HG03108 (cell line): ENCODE measurements around the gene TBRG4.
"Not testable (repeated sequence)": the region's sequence is repeated elsewhere in the genome, so short reads cannot be mapped to it uniquely, and the experiment has no call there.

ENCODE experiments used
- ATAC-seq: cut with Tn5 transposase; IDR thresholded peaks from one replicate; pipeline ENCODE4 v1.9.1; 2021; ENCODE audit warnings: moderate library complexity; ENCODE audit not compliant: unreplicated experiment

Gene TBRG4

GRCh38 chr7:45111298-45112223 is at the start of gene TBRG4:
Gene TBRG4 (minus strand): TSS chr7:45111697. CDS start chr7:45109237, 2,460 bp downstream.
- peak; percentile 94 for ATAC-seq

GRCh38 chr7:45161138-45161537 is 49.6 kb upstream of the TBRG4 start:
- ATAC-seq: no peak

- ATAC-seq: no peak
Observed at GRCh38 chr7:45160417-45160881, 49.0 kb upstream of the TBRG4 start.

- ATAC-seq: no peak
Observed at GRCh38 chr7:45159296-45159695, 47.8 kb upstream of the TBRG4 start.

DNA sequence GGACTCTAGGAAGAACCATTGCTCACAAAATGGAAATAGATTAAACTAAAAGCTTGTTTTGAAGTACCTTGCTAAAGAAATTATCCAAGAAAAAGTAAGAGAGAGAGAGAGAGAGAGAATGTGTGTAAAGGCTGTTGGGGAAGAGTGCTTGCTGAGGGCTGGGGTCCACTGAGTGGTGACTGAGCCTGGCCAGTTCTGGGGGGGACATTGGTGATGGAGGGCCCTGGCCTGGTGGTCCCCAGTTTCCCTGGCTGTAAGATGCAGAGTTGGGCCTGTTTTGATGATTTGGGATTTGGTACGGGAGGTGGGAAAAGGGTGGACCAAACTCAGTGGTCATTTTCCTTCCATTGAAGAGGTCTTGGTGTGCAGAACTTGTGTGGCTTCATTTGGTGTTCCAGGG is 47.0 kb upstream of the TBRG4 start:
- ATAC-seq: no peak

DNA sequence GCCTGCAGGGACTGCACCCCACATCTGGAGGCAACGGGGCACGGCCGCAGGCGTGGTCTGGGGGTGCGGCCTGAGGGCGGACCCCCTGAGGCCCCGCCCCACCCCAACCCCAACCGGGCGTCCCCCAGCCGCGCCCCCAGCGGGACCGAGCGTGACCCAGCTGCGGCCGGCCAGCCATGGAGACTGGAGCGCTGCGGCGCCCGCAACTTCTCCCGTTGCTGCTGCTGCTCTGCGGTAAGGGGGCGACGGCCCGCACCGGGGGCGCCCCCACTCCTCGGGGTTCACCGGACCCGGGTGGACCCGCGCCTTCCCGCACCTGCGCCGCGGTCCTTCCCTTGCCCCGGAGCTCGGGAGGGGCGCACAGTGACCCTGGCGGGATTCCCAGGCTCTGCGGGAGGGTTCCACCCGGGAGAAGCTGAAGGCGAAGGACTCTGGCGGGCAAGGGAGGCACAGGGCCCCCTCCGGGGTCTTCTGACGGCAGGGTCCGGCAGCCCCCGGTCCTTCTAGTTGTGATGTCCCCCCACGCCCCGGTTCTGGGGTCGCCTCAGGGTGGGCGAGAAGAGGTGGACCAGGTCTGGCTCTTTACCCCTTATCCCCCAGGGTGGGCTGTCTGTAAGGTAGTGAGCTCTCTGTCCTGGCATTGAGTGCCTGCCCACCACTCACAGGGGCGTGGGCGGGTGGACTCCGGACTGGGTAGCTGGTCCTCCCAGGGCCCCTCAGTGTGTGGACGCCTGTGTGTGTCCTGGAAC is 46.3 kb upstream of the TBRG4 start, which contains the start of gene RAMP3:
Gene RAMP3, plus strand, starts transcription at position 139 of the 749 bp plus-strand sequence. Its CDS starts 38 bp downstream, at position 177.
- no peak for ATAC-seq

GRCh38 chr7:45157286-45157652 is 45.8 kb upstream of the TBRG4 start:
- no peak for ATAC-seq

GRCh38 chr7:45156516-45157272 is 45.2 kb upstream of the TBRG4 start:
- no peak for ATAC-seq

DNA sequence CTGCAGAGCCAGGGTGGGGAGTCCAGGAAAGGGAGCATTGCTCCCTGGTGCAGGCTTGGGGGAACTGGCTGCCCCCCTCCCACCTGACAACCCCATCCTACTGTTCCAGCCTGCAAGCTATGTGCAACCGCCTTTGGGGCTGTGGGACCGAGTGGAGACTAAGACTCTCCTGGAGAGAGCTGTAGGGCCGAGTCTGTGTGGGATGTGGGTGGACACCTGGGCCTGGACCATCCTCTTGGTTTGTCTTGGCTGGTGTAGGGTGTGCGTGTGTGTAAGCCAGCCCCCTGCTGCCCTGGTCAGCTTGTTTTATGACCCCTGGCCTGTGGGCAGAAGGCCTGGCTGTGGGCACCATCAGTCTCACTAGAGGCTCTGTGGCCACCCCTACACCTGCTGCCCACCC is 44.4 kb upstream of the TBRG4 start:
- no peak for ATAC-seq

DNA sequence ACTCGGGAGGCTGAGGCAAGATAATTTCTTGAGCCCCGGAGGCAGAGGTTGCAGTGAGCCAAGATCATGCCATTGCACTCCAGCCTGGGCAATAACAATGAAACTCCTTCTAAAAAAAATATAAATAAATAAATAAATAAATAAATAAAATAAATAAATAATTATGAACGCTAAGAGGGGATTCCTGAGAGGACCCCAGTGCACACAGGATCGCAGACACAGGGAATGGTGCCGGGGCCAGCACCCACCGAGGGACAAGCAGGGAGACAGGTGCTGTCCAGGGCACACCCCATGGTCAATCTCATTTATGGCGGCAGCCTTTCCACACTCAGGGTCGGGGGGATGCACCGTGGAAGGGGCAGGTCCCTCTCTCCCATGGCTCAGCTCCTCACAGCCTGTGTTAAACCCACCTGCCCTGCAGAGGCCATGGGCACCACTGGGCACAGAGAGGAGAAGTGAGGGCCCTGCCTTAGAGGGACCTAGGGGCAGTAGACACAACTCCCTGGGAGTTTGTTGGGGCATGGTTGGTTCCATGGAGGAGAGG is 43.9 kb upstream of the TBRG4 start:
- no peak for ATAC-seq

GRCh38 chr7:45153861-45154260 is 42.4 kb upstream of the TBRG4 start:
- ATAC-seq: not testable (repeated sequence)

GRCh38 chr7:45153233-45153632 is 41.7 kb upstream of the TBRG4 start:
- no peak for ATAC-seq

DNA sequence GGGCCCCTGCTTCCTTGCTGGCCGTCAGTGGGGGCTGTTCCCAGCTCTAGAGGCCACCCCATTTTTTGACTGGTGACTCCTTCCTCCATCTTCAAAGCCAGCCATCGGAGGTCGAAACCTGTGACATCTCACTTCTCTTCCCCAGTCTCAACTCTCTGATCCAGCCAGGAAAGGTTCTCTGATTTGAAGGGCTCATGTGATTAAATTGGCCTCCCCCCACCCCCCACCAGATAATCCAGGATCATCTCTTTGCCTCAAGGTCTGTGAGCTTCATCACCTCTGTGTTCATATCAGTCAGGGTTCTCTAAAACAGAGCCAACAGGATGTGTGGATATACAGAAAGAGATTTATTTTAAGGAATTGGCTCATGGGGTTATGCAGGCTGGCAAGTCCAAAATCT is 40.5 kb upstream of the TBRG4 start:
- no peak for ATAC-seq

GRCh38 chr7:45151131-45151684 is 39.7 kb upstream of the TBRG4 start:
- no peak for ATAC-seq

DNA sequence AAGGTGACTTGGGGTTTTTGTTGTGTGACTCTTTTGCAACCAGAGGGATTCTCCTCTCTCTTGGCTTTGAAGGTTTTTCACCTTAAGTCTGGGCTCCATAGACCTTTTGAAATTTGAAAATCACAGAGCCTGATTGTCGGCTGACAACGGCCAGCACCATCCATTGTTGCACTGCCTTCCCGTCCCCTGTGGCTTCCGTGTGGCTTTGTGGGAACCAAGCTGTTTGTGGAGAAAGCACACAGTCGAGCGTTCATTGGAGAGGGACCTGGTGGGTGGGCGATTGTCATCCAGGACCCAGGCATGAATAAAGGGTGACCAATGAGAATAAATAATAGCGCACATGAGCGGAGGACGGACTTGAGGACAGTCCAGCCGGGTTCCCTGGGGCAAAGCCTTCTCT is 38.7 kb upstream of the TBRG4 start:
- ATAC-seq: no peak

DNA sequence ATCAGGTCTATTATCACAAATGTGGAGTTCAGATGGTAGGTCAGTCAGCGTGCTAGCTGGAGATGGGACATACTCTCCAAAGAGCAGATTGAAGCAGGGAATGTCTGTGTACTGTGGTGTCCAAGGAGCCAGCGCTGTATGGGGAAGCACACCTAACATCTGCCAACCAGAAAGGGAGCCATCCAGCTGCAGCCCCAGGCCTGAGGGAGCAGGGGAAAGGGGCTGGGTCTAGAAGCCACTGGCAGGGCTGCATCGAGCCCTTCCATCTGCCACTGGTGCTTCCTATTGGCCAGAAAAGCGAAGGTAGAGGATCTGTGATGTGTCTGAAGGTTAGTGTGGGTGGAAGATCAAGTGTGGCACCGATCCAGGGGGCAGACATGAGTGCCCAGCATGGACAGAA is 38.1 kb upstream of the TBRG4 start:
- ATAC-seq: no peak

- ATAC-seq: no peak
Observed at GRCh38 chr7:45148653-45148973, 37.1 kb upstream of the TBRG4 start.

- ATAC-seq: no peak
Observed at GRCh38 chr7:45147858-45148652, 36.6 kb upstream of the TBRG4 start.

DNA sequence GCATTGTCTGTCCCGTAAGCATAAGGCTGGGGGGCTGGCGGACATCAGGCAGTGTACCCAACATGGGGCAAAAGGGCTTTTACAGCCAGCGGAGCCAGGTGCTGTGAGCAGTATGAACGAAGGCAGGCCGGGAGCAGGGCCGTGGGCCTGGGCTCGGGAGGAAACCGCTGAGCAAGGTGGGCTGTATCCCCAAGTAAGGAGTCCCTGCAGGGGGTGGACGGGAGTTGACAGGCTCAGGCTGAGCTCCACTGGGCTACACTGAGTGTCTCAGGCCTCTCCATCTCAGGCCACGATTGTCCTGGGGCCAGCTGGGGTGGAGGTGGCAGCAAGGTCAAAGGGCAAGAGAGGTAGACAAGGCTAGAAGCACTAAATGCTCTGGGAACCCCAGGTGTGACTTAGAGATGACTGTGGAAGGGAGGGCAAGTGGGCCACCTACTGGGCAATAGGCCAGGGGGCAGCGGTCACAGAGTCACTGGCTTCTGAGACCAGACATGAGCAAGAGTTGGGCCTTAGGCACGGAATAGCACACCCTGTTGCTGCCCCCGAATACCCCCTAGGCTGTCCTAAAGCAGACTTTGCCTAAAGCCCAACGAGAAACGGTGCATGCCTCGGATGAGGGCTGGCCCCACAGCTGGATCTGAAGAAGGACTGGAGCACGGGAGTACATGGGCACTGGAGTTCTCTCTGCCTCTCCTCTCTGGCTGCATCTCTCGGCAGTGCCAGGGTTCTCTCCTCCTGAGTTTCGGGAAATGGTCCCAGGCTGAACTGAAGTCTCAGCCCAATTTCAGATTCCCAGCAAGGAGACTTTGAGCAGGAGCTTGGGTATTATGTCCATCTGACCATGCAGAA is 35.3 kb upstream of the TBRG4 start:
- no peak for ATAC-seq
